GM18520 (cell line): ENCODE measurements around the gene NAPA.

ENCODE experiments used
- ATAC-seq: cut with Tn5 transposase; IDR thresholded peaks from one replicate; pipeline ENCODE4 v1.9.1; 2021; ENCODE audit not compliant: unreplicated experiment

Gene NAPA

GRCh38 chr19:47523473-47523872 is 8.6 kb upstream of the NAPA start:
- ATAC-seq = no peak

- no peak for ATAC-seq
These were observed 6.8 kb upstream of the NAPA start for GRCh38 chr19:47521473-47522180.

DNA sequence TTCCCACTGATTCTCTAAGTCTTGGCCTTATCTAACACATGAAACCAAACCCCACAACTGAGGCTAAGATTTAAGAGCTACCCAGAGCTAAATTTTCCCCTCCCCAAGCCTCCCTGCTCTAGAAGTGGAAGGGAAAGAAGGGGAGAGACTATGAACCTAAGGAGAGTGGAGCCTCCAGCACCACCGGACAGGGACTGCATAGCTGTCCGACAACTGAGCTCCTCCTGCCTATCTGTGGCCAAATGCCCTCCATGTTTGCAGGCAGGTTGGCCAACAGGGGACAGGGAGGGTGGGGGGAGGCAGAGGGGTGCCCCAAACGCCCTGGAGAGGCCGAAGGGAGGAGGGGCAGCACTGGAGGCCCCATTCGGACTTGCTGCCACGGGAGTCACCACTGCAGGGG is 6.0 kb upstream of the NAPA start:
- no peak for ATAC-seq

DNA sequence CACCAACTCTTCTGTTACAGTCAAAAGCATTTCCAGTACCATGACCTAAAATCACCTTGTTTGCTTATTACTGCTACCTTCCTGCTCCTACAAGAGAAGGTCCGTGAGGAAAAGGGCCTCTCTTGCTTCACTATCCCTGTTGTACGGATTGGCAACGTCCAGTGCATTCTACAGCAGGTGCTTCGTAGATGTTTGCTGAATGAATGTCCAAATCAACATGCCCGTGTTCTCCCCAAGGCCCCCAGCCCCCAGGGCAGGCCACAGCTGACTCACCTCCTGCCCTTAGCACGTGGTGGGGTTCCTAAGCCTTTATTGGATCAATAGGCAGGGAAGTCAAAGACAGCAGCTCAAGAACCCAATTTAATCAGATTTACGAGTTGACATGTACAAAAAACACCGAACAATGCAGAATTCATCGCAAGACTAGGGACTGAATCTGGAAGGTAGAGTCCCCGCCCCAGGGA is 5.5 kb upstream of the NAPA start:
- no peak for ATAC-seq

DNA sequence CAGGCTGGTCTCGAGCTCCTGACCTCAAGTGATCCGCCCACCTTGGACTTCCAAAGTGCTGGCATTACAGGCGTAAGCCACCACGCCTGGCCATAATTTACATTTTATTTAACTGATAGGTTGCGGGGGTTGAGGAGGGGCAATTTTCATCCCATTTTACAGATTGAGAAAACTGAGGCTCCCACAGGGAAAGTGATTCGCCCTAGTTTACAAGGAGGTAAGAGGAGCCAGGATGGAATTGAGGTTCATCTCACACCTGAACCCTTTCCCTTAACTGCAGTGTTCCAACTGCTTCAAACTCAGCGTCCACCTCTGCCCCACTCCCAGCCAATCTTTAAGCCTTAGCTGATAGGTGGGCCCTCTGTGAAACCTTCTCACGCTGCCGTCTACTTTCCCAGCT is 4.0 kb upstream of the NAPA start:
- ATAC-seq = no peak

DNA sequence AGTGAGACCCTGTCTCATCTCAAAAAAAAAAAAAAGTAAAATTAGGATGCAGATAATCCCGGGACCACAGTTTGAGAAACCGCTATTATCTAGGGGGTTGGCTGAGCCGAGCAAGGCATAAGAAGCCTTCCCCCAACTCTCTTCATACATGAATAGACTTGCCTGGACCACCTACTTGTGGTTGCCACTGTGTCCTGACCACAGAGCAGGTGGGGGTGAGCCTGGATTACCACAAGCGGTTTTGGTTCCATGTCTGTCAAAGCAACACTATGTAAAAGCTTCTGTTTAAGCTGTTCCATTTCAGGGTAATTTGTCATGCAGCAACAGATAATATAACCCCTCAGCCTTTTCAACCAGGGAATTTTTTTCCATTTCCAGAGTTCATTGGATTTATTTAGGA is 3.3 kb upstream of the NAPA start:
- no peak for ATAC-seq

DNA sequence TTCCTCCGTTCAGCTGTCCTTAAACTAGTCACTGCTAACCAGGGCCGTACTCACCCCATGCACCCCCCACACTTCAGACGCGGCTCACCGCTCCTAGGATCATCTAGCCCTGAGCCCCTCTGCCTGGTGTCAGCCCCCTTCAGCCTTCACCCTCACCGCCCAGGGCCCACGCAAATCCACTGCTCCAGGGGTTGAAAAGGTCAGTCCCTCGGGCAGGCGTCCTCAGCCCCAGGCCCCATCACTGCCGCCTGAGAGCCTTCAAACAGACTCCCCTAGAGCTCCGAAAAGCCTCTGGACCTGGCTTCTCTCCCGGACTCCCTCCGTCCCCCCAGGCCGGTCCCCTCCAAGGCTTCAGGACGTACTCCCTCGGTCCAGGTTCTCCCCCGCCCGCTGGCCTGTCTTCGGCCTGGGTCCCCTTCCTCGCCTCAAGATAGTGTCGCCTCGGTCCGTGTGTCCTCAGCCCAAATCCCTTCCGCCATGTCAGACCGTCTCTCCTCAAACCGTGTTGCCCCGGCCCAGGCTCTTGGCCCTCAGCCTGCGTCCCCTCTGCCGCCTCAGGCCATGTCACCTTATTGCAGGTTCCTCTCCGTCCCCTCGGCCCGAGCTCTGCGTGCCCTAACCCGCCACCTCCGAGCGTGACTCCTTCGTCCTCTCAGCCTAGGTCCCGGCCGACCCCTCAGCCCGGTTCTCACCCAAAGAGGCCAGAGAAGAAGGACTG is 553 bp downstream of the NAPA start:
- ATAC-seq = no peak

- ATAC-seq = no peak
These were observed 1.9 kb downstream of the NAPA start for GRCh38 chr19:47512948-47513319.

DNA sequence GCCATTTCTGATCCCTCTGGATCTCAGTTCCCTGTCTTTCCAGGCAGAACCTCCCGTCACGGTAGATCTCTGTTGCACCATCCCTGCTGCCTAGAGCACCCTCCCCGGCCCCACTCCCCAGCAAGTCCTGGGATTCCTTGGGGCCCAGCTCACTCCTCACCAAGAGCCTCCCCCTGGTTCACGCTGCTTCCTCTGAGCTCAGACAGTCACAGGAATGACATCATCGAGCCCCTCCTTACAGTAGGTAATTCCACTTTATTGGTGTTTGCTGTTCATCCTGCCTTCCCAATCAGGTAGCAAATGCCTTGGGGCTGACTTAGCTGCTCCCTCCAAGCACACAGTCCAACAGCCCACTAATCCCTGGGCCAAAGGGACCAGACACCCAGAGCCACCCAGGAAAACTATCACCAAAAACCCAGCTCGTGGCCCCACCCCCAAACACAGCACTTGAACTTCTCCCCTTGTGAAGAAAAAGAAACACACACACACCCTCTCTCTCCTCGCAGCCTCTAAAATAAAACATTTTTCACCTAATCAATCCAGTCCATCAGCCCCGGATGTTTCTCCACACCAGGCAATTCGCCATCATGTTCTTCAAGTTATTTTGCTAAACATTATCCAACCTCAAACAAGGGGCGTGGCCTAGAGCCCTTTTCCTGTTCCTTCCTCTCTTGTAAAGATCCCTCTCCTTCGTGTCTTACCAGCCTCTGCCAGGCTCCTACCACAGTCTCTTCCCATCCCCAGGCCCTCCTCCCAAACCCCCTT is 2.5 kb downstream of the NAPA start:
- ATAC-seq = no peak

GRCh38 chr19:47511681-47512080 is 3.2 kb downstream of the NAPA start:
- ATAC-seq = no peak

DNA sequence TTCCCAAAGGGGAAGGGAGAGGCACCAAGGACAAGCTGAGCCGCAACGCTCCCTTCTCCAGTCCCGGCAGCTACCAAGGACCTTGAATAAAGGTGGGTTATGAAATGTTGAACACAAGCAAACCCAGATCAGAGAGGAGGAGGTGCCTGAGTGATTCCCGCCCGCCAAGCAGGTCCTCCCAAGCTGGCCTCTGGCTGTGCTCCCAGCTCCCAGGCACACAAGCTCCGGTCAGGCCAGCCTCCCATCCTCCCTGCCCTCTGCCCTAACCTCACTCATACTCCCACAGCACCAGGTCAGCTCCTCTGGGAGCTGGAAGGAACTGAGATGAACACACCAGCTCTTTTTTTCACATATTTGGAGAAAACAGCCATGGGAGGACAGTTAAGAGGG is 3.7 kb downstream of the NAPA start:
- no peak for ATAC-seq

DNA sequence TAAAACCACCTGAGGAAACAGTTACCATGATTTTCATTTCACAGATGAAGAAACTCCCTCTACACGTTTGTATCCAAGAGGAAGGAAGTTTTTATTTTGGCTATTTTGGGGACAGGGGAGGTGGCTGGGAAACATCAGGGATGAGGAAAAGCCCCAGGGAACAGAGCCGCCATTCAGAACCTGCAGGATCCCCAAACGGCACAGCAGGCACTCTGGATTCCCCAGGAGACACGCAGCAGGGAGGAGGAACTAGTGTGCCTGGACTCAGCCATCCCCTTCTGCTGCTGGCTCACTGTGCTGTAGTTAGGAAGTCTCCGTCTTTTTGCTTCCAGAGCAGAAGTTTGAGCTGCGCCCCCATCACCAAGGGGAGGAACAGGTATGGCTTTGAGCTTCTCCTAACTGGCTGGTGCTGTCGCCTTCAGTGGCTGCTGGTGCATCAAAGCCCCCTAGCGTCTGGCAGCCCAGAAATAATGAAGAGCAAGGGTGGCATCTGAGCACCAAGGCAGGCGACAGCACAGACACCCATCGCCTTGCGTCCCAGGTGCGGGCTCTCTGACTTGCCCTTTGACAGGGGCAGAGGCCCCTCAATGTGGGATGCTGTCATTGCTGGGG is 4.2 kb downstream of the NAPA start:
- ATAC-seq = no peak

DNA sequence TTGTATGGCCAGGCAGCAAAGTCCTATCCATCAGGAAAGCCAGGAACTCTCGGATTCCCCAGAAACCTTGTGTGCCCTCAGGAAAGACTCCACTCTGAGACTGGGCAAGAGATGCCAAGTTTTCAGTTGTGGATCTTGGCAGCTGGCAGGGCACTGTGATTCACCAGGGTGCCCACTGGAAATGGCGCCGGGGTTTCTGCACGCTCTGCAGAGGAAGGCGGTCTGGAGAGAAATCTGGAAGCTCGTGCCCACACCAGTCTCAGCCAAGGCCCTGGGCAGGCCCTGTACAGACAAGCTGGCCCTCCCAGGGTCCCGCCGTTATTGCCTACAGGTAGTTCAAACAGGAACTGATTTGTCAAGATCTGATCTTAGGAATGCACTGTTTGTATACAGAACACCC is 4.9 kb downstream of the NAPA start:
- ATAC-seq = no peak

GRCh38 chr19:47509170-47509847 is 5.6 kb downstream of the NAPA start:
- no peak for ATAC-seq

DNA sequence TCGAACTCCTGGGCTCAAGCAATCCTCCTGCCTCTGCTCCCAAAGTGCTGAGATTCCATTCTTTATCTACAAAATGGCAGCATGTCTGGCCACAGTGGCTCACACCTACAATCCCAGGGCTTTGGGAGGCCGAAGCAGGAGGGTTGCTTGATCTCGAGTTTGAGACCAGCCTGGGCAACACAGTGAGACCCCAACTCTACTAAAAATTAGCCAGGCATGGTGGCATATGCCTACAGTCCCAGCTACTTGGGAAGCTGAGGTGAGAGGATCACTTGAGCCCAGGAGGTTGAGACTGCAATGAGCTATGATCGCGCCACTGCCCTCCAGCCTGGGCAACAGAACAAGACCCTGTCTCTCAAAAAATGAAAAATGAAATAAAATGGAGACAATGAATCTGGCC is 6.1 kb downstream of the NAPA start:
- ATAC-seq = no peak

DNA sequence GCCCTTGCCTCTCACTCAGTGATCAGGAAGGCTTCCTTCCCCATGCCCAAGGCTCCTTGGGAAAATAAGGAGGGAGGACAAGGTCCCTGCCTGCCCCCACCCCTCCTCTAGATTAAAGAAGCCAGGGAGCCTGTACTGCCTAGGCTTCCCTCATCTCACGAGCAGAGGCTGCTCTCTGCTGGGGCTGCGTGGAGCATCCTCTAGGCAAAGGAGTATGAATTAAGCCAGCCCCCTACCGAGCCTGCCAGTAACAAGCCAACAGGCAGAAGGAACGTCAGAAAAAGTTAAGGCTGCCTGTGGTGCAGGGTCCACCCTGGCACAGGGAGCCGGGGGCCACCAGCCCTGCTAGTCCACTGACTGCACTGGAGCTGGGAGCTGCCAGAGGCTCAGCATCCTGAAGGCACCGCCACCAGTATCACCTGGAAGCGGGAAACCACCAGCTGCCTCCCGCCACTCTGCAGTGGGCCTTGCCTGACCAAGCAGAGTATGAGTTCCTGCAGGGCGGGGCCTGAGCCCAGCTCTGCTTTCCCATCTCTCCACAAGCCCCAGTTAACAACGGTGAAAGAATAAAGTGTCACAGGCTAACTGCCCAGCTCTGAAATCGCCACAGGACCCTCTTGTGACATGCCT is 6.8 kb downstream of the NAPA start:
- no peak for ATAC-seq

- no peak for ATAC-seq
These were observed 7.9 kb downstream of the NAPA start for GRCh38 chr19:47507012-47507411.

DNA sequence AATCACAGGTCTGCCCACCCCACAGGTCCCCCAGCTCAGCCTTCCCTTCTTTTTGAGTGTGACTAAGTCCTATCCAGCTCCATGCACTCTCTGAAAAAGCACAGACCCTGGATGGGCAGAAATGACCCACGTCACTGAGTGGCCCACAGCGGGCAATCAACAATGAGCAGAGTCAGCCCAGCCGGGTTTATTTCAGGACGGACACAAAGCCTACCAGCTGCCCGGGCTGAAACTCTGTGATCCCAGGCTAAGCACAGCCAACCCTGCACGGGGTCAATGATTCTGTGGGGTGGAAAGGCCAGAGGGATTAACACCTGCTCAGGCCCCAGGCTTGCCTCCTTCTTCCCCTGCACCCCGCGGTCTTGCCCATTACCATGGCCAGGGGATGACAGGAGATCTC is 8.4 kb downstream of the NAPA start:
- ATAC-seq = no peak

DNA sequence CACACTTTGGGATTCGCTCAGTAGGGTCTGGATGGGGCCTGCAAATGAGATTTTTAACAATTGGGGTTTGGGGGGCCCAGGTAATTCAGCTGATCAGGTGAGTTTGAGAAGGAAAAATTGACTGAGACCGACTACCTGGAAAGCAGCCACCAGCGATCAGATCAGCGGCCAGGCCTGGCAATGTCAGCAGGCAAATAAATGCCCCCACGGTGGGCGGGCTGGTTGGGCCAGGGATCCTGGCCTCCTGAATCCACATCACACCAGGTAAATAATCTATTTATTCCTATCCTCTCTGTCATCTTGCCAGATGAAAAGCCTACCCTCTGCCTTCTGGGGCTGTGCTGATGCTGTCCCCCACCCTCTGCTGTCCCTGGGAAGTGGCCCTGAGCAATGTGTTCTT is 9.4 kb downstream of the NAPA start:
- ATAC-seq = no peak

- ATAC-seq = no peak
These were observed 11.1 kb downstream of the NAPA start for GRCh38 chr19:47503826-47504150.
